Natural killer cell (primary cell): Measurements from ENCODE around the gene BAIAP3. TPM values are rescaled to one million over a fixed set of nuclear protein-coding genes. Genes with fewer than 3 reads are reported as not detected.

Experiments used
- ATAC-seq, 3 donors: fragments of 150-1000 bp in 2 of 3; fragments of 200-7000 bp in 1 of 3; cut with Tn5 transposase; 1 replicate in 1 of 3; 2 replicates in 2 of 3; pipeline ENCODE4 v1.10.0; 2021; ENCODE audit warnings: mild to moderate bottlenecking in 2 of 3, moderate library complexity in 2 of 3
- DNase-seq, 2 donors: peaks; one replicate each; pipeline versions ENCODE4 v3.0.0 to v3.0.0-alpha.2; 2013 to 2021; ENCODE audit warnings: mixed read lengths in 1 of 2
- H3K27ac ChIP-seq: one replicate; pipeline ENCODE4 v1.5.1; 2013; ENCODE audit warnings: mild to moderate bottlenecking, low read length
- H3K27me3 ChIP-seq: one replicate; pipeline ENCODE4 v1.6.1; 2013; ENCODE audit warnings: low read length; ENCODE audit not compliant: control insufficient read depth, insufficient read depth
- H3K36me3 ChIP-seq: one replicate; pipeline ENCODE4 v1.6.1; 2013; ENCODE audit warnings: low read length; ENCODE audit not compliant: control insufficient read depth, insufficient read depth
- H3K4me1 ChIP-seq: one replicate; pipeline ENCODE4 v1.6.1; 2013; ENCODE audit warnings: low read length; ENCODE audit not compliant: control insufficient read depth, insufficient read depth
- H3K4me3 ChIP-seq: one replicate; pipeline ENCODE4 v1.5.1; 2013; ENCODE audit warnings: low read length
- H3K9me3 ChIP-seq: one replicate; pipeline ENCODE4 v1.6.1; 2013; ENCODE audit warnings: low read length; ENCODE audit not compliant: control insufficient read depth, insufficient read depth
- H3K27ac Mint-ChIP-seq, 2 donors: one replicate each; pipeline ENCODE4 v1.8.0; 2022; ENCODE audit warnings: mild to moderate bottlenecking in 2 of 2, mixed read lengths in 2 of 2, moderate library complexity in 1 of 2
- H3K27me3 Mint-ChIP-seq, 2 donors: one replicate each; pipeline ENCODE4 v1.8.0; 2022; ENCODE audit warnings: low read depth in 2 of 2, mixed read lengths in 2 of 2
- H3K36me3 Mint-ChIP-seq: one replicate; pipeline ENCODE4 v1.8.0; 2022; ENCODE audit warnings: mixed read lengths
- H3K4me1 Mint-ChIP-seq, 2 donors: one replicate each; pipeline ENCODE4 v1.8.0; 2022; ENCODE audit warnings: mixed read lengths in 2 of 2
- H3K4me3 Mint-ChIP-seq: one replicate; pipeline ENCODE4 v1.8.0; 2022; ENCODE audit warnings: mild to moderate bottlenecking, moderate library complexity, mixed read lengths
- H3K9me3 Mint-ChIP-seq, 2 donors: one replicate each; pipeline ENCODE4 v1.8.0; 2022; ENCODE audit warnings: mixed read lengths in 2 of 2
- WGBS: methylation state at CpG from one replicate; pipeline ENCODE4 v1.1.7; 2013; ENCODE audit warnings: missing lambda C conversion rate; ENCODE audit not compliant: insufficient coverage; 5-methylcytosine and 5-hydroxymethylcytosine counted together
- intact Hi-C: fragments of 100-400 bp; cut with micrococcal nuclease; formaldehyde crosslinking; loops from one replicate; pipeline ENCODE4 v1.14.2; 2022
- total RNA-seq, 4 donors: library from RNA; stranded (reverse); fragments of 120-200 nt in 1 of 4; gene quantifications; one replicate each; pipeline versions ENCODE4 v1.2.3 to v1.2.4, GENCODE V29; 2013 to 2022
- TF ChIP-seq, protein P1 (sequence below): fragments of 200-600 bp; IDR thresholded peaks from one replicate; pipeline ENCODE4 v1.8.0; 2022; ENCODE audit warnings: antibody characterized with exemption

BAIAP3 gene
- total RNA-seq, 3 donors from 2014 or later (not counting 1 experiment from before 2014, with no cell fraction given) = 17.7 to 21.7 (median 19.9) TPM

- DNase-seq (no peak), ATAC-seq (no peak)
- Mint-ChIP-seq H3K27me3 (no peaks in the 10 kb centered on the region), H3K36me3 (no peaks in the 10 kb centered on the region), H3K9me3 (no peaks in the 10 kb centered on the region), H3K4me1 (peaks cover 6 to 28% of the 10 kb centered on the region in 2 donors), H3K27ac (peak overlapping the region in 1 of 2 donors; percentile 70), H3K4me3 (no peak overlapping the region)
- intact Hi-C loops = loop anchor here (5.0 kb wide), 1 partner anchor 41 kb away; no protein-coding TSS in a partner anchor
- TF ChIP-seq, protein P1, sequence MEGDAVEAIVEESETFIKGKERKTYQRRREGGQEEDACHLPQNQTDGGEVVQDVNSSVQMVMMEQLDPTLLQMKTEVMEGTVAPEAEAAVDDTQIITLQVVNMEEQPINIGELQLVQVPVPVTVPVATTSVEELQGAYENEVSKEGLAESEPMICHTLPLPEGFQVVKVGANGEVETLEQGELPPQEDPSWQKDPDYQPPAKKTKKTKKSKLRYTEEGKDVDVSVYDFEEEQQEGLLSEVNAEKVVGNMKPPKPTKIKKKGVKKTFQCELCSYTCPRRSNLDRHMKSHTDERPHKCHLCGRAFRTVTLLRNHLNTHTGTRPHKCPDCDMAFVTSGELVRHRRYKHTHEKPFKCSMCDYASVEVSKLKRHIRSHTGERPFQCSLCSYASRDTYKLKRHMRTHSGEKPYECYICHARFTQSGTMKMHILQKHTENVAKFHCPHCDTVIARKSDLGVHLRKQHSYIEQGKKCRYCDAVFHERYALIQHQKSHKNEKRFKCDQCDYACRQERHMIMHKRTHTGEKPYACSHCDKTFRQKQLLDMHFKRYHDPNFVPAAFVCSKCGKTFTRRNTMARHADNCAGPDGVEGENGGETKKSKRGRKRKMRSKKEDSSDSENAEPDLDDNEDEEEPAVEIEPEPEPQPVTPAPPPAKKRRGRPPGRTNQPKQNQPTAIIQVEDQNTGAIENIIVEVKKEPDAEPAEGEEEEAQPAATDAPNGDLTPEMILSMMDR = no peak
- no peak overlapping the region for H3K4me3 ChIP-seq
- H3K27me3 ChIP-seq = no peaks in the 10 kb centered on the region
- H3K9me3 ChIP-seq = no peaks in the 10 kb centered on the region
- H3K27ac ChIP-seq = no peak overlapping the region
- H3K4me1 ChIP-seq = peaks cover 19% of the 10 kb centered on the region
- WGBS = 95% methylated on average over 19 of the region's 19 CpGs
- H3K36me3 ChIP-seq = peaks cover 17% of the 10 kb centered on the region
Measured at GRCh38 chr16:1375741-1376410, 42.4 kb downstream of the BAIAP3 start.

- Mint-ChIP-seq H3K9me3 (no peaks in the 10 kb centered on the region), H3K36me3 (no peaks in the 10 kb centered on the region), H3K27ac (peak overlapping the region in 1 of 2 donors; percentile 90), H3K4me3 (peak overlapping the region; percentile 79), H3K27me3 (no peaks in the 10 kb centered on the region), H3K4me1 (peaks cover 6 to 28% of the 10 kb centered on the region in 2 donors)
- H3K27ac ChIP-seq = no peak overlapping the region
- H3K27me3 ChIP-seq = no peaks in the 10 kb centered on the region
- intact Hi-C loops = loop anchor here (2.0 to 5.0 kb wide), 2 partner anchors 40 to 69 kb away; partner anchors contain the start of gene UBE2I
- peaks cover 26% of the 10 kb centered on the region for H3K36me3 ChIP-seq
- TF ChIP-seq, protein P1 = no peak
- no peak overlapping the region for H3K4me3 ChIP-seq
- DNase-seq = no peak
- H3K4me1 ChIP-seq = peaks cover 19% of the 10 kb centered on the region
- ATAC-seq = no peak
- no peaks in the 10 kb centered on the region for H3K9me3 ChIP-seq
- 89% methylated on average over 10 of the region's 10 CpGs for WGBS
Measured at GRCh38 chr16:1377406-1378010, 44.1 kb downstream of the BAIAP3 start.

DNA sequence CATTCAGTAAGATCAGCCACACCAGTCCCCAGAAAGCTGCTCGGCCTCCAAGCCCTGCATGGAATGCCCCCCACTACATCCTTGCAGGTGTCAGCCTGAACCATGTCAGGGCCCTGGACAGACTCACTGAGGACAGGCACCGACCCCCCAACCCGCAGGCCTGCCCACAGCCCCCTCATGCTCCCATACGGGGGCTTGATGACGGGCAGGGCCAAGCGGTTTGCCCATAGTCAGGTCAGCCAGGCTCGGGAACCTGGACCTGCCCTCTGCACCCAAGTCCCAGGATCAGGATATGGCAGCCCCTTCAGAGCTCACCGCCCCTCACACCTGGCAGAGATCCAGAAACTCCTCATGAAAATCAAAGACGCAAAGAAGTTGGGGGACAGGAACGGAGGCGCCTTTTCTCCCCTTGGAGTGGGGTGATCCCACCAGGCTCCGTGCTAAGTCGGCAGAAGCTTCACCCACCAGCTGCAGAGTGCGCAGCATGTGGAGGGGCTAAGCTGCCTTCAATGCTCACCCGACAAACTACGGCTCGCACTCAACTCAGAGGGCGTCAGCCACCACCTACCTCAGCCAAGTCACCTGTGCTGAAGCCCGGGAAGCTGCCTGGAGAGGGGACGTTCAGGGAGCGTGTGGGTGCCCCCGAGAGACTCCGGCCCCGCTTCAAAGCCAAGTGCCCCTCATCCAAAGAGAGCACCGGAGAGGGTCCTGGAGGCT is 44.8 kb downstream of the BAIAP3 start:
- Mint-ChIP-seq H3K27ac (peak overlapping the region; percentile 79 to 90), H3K4me1 (peaks cover 6 to 28% of the 10 kb centered on the region in 2 donors), H3K9me3 (no peaks in the 10 kb centered on the region), H3K4me3 (peak overlapping the region; percentile 79), H3K27me3 (no peaks in the 10 kb centered on the region), H3K36me3 (no peaks in the 10 kb centered on the region)
- WGBS = 95% methylated on average over 25 of the region's 25 CpGs
- TF ChIP-seq, protein P1 = no peak
- intact Hi-C loops = loop anchor here (2.0 to 5.0 kb wide), 2 partner anchors 39 to 69 kb away; partner anchors contain the start of gene UBE2I
- no peak for DNase-seq
- ATAC-seq = no peak
- Histone ChIP-seq H3K4me1 (peaks cover 19% of the 10 kb centered on the region), H3K36me3 (peaks cover 27% of the 10 kb centered on the region), H3K27ac (no peak overlapping the region), H3K27me3 (no peaks in the 10 kb centered on the region), H3K9me3 (no peaks in the 10 kb centered on the region), H3K4me3 (no peak overlapping the region)
